GM19240 (cell line): Measurements from ENCODE around the gene RBPMS2.
"Not testable (repeated sequence)": the region's sequence is repeated elsewhere in the genome, so short reads cannot be mapped to it uniquely, and the experiment has no call there.

Experiments
- DNase-seq: peaks from one replicate; pipeline ENCODE4 v3.0.0; 2011; ENCODE audit warnings: low spot score; ENCODE audit not compliant: insufficient read length

Gene RBPMS2

GRCh38 chr15:64775551-64776401 lies at the start of gene RBPMS2:
Gene RBPMS2, minus strand, starts transcription at chr15:64775589. Its CDS starts 270 bp downstream, at chr15:64775319.
- no peak for DNase-seq

GRCh38 chr15:64824929-64825430 lies 49.6 kb upstream of the RBPMS2 start:
- DNase-seq: no peak

- no peak for DNase-seq
Measured at GRCh38 chr15:64816452-64816851, 41.1 kb upstream of the RBPMS2 start.

- not testable (repeated sequence) for DNase-seq
Measured at GRCh38 chr15:64814965-64815364, 39.6 kb upstream of the RBPMS2 start.

GRCh38 chr15:64814283-64814682 lies 38.9 kb upstream of the RBPMS2 start:
- DNase-seq: not testable (repeated sequence)

- no peak for DNase-seq
Measured at GRCh38 chr15:64813075-64813474, 37.7 kb upstream of the RBPMS2 start.

GRCh38 chr15:64810497-64811326 lies 35.3 kb upstream of the RBPMS2 start:
- no peak for DNase-seq

- peak; percentile 77 for DNase-seq
Measured at GRCh38 chr15:64809649-64810496, 34.5 kb upstream of the RBPMS2 start.

- no peak for DNase-seq
Measured at GRCh38 chr15:64808785-64809453, 33.5 kb upstream of the RBPMS2 start.

- DNase-seq: no peak
Measured at GRCh38 chr15:64807751-64808222, 32.4 kb upstream of the RBPMS2 start.

- DNase-seq: no peak
Measured at GRCh38 chr15:64807051-64807749, 31.8 kb upstream of the RBPMS2 start.

- DNase-seq: no peak
Measured at GRCh38 chr15:64806509-64806908, 31.1 kb upstream of the RBPMS2 start.

GRCh38 chr15:64804619-64805018 lies 29.2 kb upstream of the RBPMS2 start:
- no peak for DNase-seq

GRCh38 chr15:64803526-64803925 lies 28.1 kb upstream of the RBPMS2 start:
- no peak for DNase-seq

GRCh38 chr15:64800476-64800875 lies 25.1 kb upstream of the RBPMS2 start:
- DNase-seq: no peak

- not testable (repeated sequence) for DNase-seq
Measured at GRCh38 chr15:64798905-64799304, 23.5 kb upstream of the RBPMS2 start.

- not testable (repeated sequence) for DNase-seq
Measured at GRCh38 chr15:64795921-64796320, 20.5 kb upstream of the RBPMS2 start.

- DNase-seq: not testable (repeated sequence)
Measured at GRCh38 chr15:64795299-64795698, 19.9 kb upstream of the RBPMS2 start.

- DNase-seq: no peak
Measured at GRCh38 chr15:64792282-64792681, 16.9 kb upstream of the RBPMS2 start.

GRCh38 chr15:64791401-64791800 lies 16.0 kb upstream of the RBPMS2 start:
- DNase-seq: no peak
